HEK293T (cell line): Measurements from ENCODE around the gene ADAMTS17.

Source experiments
- CTCF ChIA-PET: fragments of 350-600 bp; formaldehyde crosslinking; extraction: SDS; loops from one replicate; lab custom pipeline; 2021; ENCODE audit warnings: antibody characterized with exemption, inconsistent platforms; lab: Yijun Ruan, JAX
- POLR2A ChIA-PET: fragments of 350-600 bp; formaldehyde crosslinking; extraction: SDS; loops from one replicate; lab custom pipeline; 2020; ENCODE audit warnings: antibody characterized with exemption, inconsistent platforms; lab: Yijun Ruan, JAX
- DNase-seq: peaks from one replicate; pipeline ENCODE4 v3.0.0; 2012; ENCODE audit warnings: mixed read lengths; ENCODE audit errors: extremely low spot score
- ARNT ChIP-seq: fragments of 450-650 bp; IDR thresholded peaks from 2 replicates; pipeline ENCODE4 v1.6.1; 2017; ENCODE audit warnings: mild to moderate bottlenecking
- BHLHE40 ChIP-seq: fragments of 450-650 bp; IDR thresholded peaks from 2 replicates; pipeline ENCODE4 v1.6.1; 2016; ENCODE audit warnings: mild to moderate bottlenecking, moderate library complexity, borderline replicate concordance
- CTBP1 ChIP-seq: fragments of 450-650 bp; IDR thresholded peaks from 2 replicates; pipeline ENCODE4 v1.6.1; 2016; ENCODE audit warnings: borderline replicate concordance
- ELF4 ChIP-seq: fragments of 450-650 bp; IDR thresholded peaks from 2 replicates; pipeline ENCODE4 v1.6.1; 2017; ENCODE audit warnings: antibody characterized with exemption
- FOXA1 ChIP-seq: fragments of 450-650 bp; IDR thresholded peaks from 2 replicates; pipeline ENCODE4 v1.6.1; 2016; ENCODE audit warnings: mild to moderate bottlenecking
- FOXK2 ChIP-seq: fragments of 450-650 bp; IDR thresholded peaks from 2 replicates; pipeline ENCODE4 v1.6.1; 2016; ENCODE audit warnings: mild to moderate bottlenecking
- FOXM1 ChIP-seq: fragments of 450-650 bp; IDR thresholded peaks from 2 replicates; pipeline ENCODE4 v1.6.1; 2017; ENCODE audit warnings: mild to moderate bottlenecking, borderline replicate concordance
- HDGF ChIP-seq: fragments of 450-650 bp; IDR thresholded peaks from 2 replicates; pipeline ENCODE4 v1.6.1; 2017; ENCODE audit warnings: antibody characterized with exemption, borderline replicate concordance
- L3MBTL2 ChIP-seq: fragments of 450-650 bp; conservative IDR thresholded peaks from 2 replicates; pipeline ENCODE4 v1.6.1; 2016; ENCODE audit warnings: mild to moderate bottlenecking
- LEF1 ChIP-seq: fragments of 450-650 bp; IDR thresholded peaks from 2 replicates; pipeline ENCODE4 v1.6.1; 2017; ENCODE audit warnings: mild to moderate bottlenecking, borderline replicate concordance
- NFRKB ChIP-seq: fragments of 450-650 bp; IDR thresholded peaks from 2 replicates; pipeline ENCODE4 v1.6.1; 2016; ENCODE audit warnings: mild to moderate bottlenecking, moderate library complexity
- PKNOX1 ChIP-seq: fragments of 450-650 bp; IDR thresholded peaks from 2 replicates; pipeline ENCODE4 v1.6.1; 2016
- SP1 ChIP-seq: fragments of 450-650 bp; IDR thresholded peaks from 2 replicates; pipeline ENCODE4 v1.6.1; 2017
- SUZ12 ChIP-seq: fragments of 450-650 bp; IDR thresholded peaks from 2 replicates; pipeline ENCODE4 v1.6.1; 2016; ENCODE audit warnings: mild to moderate bottlenecking
- TARDBP ChIP-seq: fragments of 450-650 bp; IDR thresholded peaks from 2 replicates; pipeline ENCODE4 v1.6.1; 2016
- ZNF384 ChIP-seq: fragments of 450-650 bp; IDR thresholded peaks from 2 replicates; pipeline ENCODE4 v1.6.1; 2016

The ADAMTS17 gene

GRCh38 chr15:100187677-100188076 lies 154.1 kb downstream of the ADAMTS17 start:
- DNase-seq = no peak
- POLR2A ChIA-PET = no interaction called here
- TF ChIP-seq NFRKB (no peak), ELF4 (no peak), FOXM1 (no peak), PKNOX1 (no peak)
- CTCF ChIA-PET = no interaction called here

GRCh38 chr15:100186960-100187359 lies 154.8 kb downstream of the ADAMTS17 start:
- CTCF ChIA-PET = no interaction called here
- no peak for DNase-seq
- POLR2A ChIA-PET = no interaction called here
- TF ChIP-seq ZNF384 (no peak), NFRKB (no peak), PKNOX1 (no peak), FOXA1 (no peak), TARDBP (no peak), SP1 (no peak), FOXM1 (no peak), SUZ12 (no peak), HDGF (no peak), BHLHE40 (no peak), L3MBTL2 (no peak), ARNT (no peak), CTBP1 (no peak), LEF1 (no peak)

- no peak for TF ChIP-seq PKNOX1
- no peak for TF ChIP-seq CTBP1
- no peak for TF ChIP-seq BHLHE40
- ChIA-PET CTCF (no interaction called here), POLR2A (no interaction called here)
- DNase-seq = no peak
These were observed 155.4 kb downstream of the ADAMTS17 start for GRCh38 chr15:100186366-100186765.

GRCh38 chr15:100183921-100184495 lies 157.8 kb downstream of the ADAMTS17 start:
- no peak for TF ChIP-seq PKNOX1
- TF ChIP-seq HDGF = no peak
- no peak for TF ChIP-seq SP1
- TF ChIP-seq FOXM1 = no peak
- TF ChIP-seq ZNF384 = no peak
- no peak for TF ChIP-seq ELF4
- TF ChIP-seq SUZ12 = no peak
- ChIA-PET POLR2A (no interaction called here), CTCF (no interaction called here)
- DNase-seq = no peak

- CTCF ChIA-PET = no interaction called here
- TF ChIP-seq CTBP1 (no peak), ZNF384 (no peak), BHLHE40 (no peak), PKNOX1 (no peak), HDGF (no peak), ARNT (no peak), NFRKB (no peak), L3MBTL2 (no peak), FOXA1 (no peak), FOXK2 (no peak)
- POLR2A ChIA-PET = no interaction called here
- no peak for DNase-seq
These were observed 160.9 kb downstream of the ADAMTS17 start for GRCh38 chr15:100180921-100181320.

GRCh38 chr15:100175406-100176114 lies 166.2 kb downstream of the ADAMTS17 start:
- ChIA-PET POLR2A (no interaction called here), CTCF (no interaction called here)
- TF ChIP-seq ARNT (no peak), BHLHE40 (no peak), LEF1 (no peak), CTBP1 (no peak), HDGF (no peak), SUZ12 (no peak), FOXK2 (no peak), SP1 (no peak), PKNOX1 (no peak), ELF4 (no peak), FOXA1 (no peak), NFRKB (no peak), ZNF384 (no peak), L3MBTL2 (no peak), TARDBP (no peak), FOXM1 (no peak)
- no peak for DNase-seq
